CD14-positive monocyte (primary cell): ENCODE data around the gene WWOX. TPM values are rescaled to one million over a fixed set of nuclear protein-coding genes. Genes with fewer than 3 reads are reported as not detected.
A peak's percentile ranks its signal among the peaks of the same experiment; 100 is the strongest.

Source experiments
- DNase-seq, 3 donors: peaks; one replicate each; pipeline ENCODE4 v3.0.0-alpha.2; 2011 to 2022
- H2AFZ ChIP-seq: 2 replicates; pipeline ENCODE4 v1.6.0; 2012; ENCODE audit warnings: mild to moderate bottlenecking, low read depth, low read length, inconsistent platforms; ENCODE audit not compliant: insufficient read depth, poor library complexity, severe bottlenecking
- H3K27ac ChIP-seq, 2 donors: 1 replicate in 1 of 2; 2 replicates in 1 of 2; pipeline ENCODE4 v1.5.1; 2012 to 2013; ENCODE audit warnings: low read length in 2 of 2, control low read depth in 1 of 2, inconsistent platforms in 1 of 2, low read depth in 1 of 2, mild to moderate bottlenecking in 1 of 2
- H3K27me3 ChIP-seq, 2 donors: one replicate each; pipeline versions ENCODE4 v1.6.0 to v1.6.1; 2011 to 2013; ENCODE audit warnings: low read length in 2 of 2; ENCODE audit not compliant: control insufficient read depth in 2 of 2, insufficient read depth in 2 of 2
- H3K36me3 ChIP-seq, 2 donors: replicated peaks in 1 of 2; 1 replicate in 1 of 2; 2 replicates in 1 of 2; pipeline versions ENCODE4 v1.5.1 to v1.6.1; 2012 to 2013; ENCODE audit warnings: low read length in 2 of 2, control low read depth in 1 of 2, inconsistent platforms in 1 of 2, mild to moderate bottlenecking in 1 of 2; ENCODE audit not compliant: insufficient read depth in 2 of 2, control insufficient read depth in 1 of 2
- H3K4me1 ChIP-seq, 2 donors: 1 replicate in 1 of 2; 2 replicates in 1 of 2; pipeline versions ENCODE4 v1.5.1 to v1.6.1; 2012 to 2013; ENCODE audit warnings: low read length in 2 of 2, control low read depth in 1 of 2, inconsistent platforms in 1 of 2, mild to moderate bottlenecking in 1 of 2, moderate library complexity in 1 of 2; ENCODE audit not compliant: insufficient read depth in 2 of 2, control insufficient read depth in 1 of 2
- H3K4me2 ChIP-seq: replicated peaks from 2 replicates; pipeline ENCODE3; 2012; ENCODE audit warnings: low read length, moderate library complexity, mild to moderate bottlenecking; ENCODE audit not compliant: poor library complexity, severe bottlenecking; ENCODE audit errors: extremely low read depth
- H3K4me3 ChIP-seq, 3 experiments: fragments of 200-600 bp in 1 of 3; sonication (generic) in 1 of 3; replicated peaks in 1 of 3; 1 replicate in 2 of 3; 2 replicates in 1 of 3; pipeline ENCODE4 v1.5.1; 2011 to 2013; ENCODE audit warnings: low read length in 3 of 3, mild to moderate bottlenecking in 3 of 3, control low read depth in 2 of 3, low read depth in 2 of 3, inconsistent platforms in 1 of 3, moderate library complexity in 1 of 3
- H3K79me2 ChIP-seq: 2 replicates; pipeline ENCODE4 v1.6.0; 2012; ENCODE audit warnings: mild to moderate bottlenecking, control low read depth, inconsistent platforms, low read length, moderate library complexity; ENCODE audit not compliant: insufficient read depth
- H3K9ac ChIP-seq: 2 replicates; pipeline ENCODE4 v1.6.0; 2017; ENCODE audit warnings: low read length, mild to moderate bottlenecking; ENCODE audit not compliant: insufficient read depth, poor library complexity, severe bottlenecking
- H3K9me3 ChIP-seq, 2 donors: replicated peaks in 1 of 2; 1 replicate in 1 of 2; 2 replicates in 1 of 2; pipeline versions ENCODE4 v1.5.1 to v1.6.1; 2012 to 2013; ENCODE audit warnings: low read length in 2 of 2, control low read depth in 1 of 2; ENCODE audit not compliant: control insufficient read depth in 1 of 2, insufficient read depth in 1 of 2
- H4K20me1 ChIP-seq: 2 replicates; pipeline ENCODE4 v1.6.0; 2012; ENCODE audit warnings: mild to moderate bottlenecking, low read length, control low read depth, moderate library complexity; ENCODE audit not compliant: insufficient read depth
- H3K27ac Mint-ChIP-seq, 7 donors: one replicate each; pipeline ENCODE4 v1.8.0; 2020; ENCODE audit warnings: mild to moderate bottlenecking in 7 of 7, mixed read lengths in 7 of 7, moderate library complexity in 6 of 7, inconsistent platforms in 2 of 7
- H3K27me3 Mint-ChIP-seq, 3 donors: one replicate each; pipeline ENCODE4 v1.8.0; 2021 to 2022; ENCODE audit warnings: low read depth in 3 of 3, mild to moderate bottlenecking in 3 of 3, mixed read lengths in 3 of 3, moderate library complexity in 3 of 3, inconsistent platforms in 1 of 3
- H3K36me3 Mint-ChIP-seq, 2 donors: one replicate each; pipeline ENCODE4 v1.8.0; 2020; ENCODE audit warnings: mixed read lengths in 2 of 2, inconsistent platforms in 1 of 2, mild to moderate bottlenecking in 1 of 2
- H3K4me1 Mint-ChIP-seq: one replicate; pipeline ENCODE4 v1.8.0; 2020; ENCODE audit warnings: mild to moderate bottlenecking, mixed read lengths
- H3K4me3 Mint-ChIP-seq, 2 donors: one replicate each; pipeline ENCODE4 v1.8.0; 2020; ENCODE audit warnings: mild to moderate bottlenecking in 2 of 2, mixed read lengths in 2 of 2, moderate library complexity in 1 of 2
- H3K9me3 Mint-ChIP-seq, 7 donors: one replicate each; pipeline ENCODE4 v1.8.0; 2020 to 2022; ENCODE audit warnings: mixed read lengths in 7 of 7, mild to moderate bottlenecking in 6 of 7, moderate library complexity in 6 of 7, inconsistent platforms in 2 of 7
- WGBS: methylation state at CpG from one replicate; pipeline ENCODE4 v1.1.5; 2013; ENCODE audit warnings: missing lambda C conversion rate; ENCODE audit not compliant: insufficient coverage; 5-methylcytosine and 5-hydroxymethylcytosine counted together
- intact Hi-C, 2 donors: fragments of 100-400 bp; cut with micrococcal nuclease; formaldehyde crosslinking; loops; one replicate each; pipeline versions ENCODE4 v1.15.0 to v1.15.1; 2023
- polyA plus RNA-seq, 3 donors: library from polyadenylated mRNA; depleted of rRNA in 1 of 3; unstranded in 2 of 3; stranded (reverse) in 1 of 3; fragments of 300-500 nt in 2 of 3; fragments of >200 nt in 1 of 3; fragmentation: Illumina TruSeq in 2 of 3; gene quantifications; 1 replicate in 2 of 3; 2 replicates in 1 of 3; pipeline ENCODE4 v1.2.3, GENCODE V29; 2012 to 2021
- TF ChIP-seq, protein P1 (sequence below): fragments of 200-600 bp; IDR thresholded peaks from one replicate; pipeline ENCODE4 v1.8.0; 2022; ENCODE audit warnings: antibody characterized with exemption, mild to moderate bottlenecking

The WWOX gene
- polyA plus RNA-seq, 3 donors: 4.0 to 7.0 (median 6.3) TPM

DNA sequence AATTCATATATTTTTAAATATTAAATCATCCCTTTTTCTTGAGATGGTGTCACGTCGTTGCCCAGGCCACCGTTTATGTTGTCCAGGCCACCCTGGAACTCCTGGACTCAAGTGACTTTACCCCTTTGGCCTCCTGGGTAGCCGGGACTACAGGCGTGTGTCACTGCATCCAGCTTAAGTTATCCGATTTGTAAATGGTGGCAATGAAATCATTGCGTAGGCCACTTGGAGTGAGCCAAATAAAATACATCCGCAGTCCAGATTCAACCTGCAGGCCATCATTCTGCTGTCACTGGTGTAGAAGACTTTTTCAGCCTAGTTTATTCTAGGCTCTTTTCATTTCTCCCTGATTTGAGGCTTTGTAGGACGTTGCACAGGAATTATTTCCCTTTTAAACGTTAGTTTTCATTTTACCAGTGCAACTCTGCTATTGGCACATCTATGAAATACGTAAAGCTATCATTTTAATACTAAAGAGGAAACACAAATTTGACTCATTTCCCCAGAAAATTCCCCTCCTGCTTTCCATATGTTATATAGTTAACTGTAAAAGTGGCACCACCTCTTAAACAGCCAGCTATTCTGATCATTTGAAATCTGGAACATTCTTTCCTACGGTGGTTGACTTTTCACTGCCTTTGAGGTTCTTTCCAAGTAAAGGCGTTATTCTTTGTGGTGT lies 1051.3 kb downstream of the WWOX start:
- Histone ChIP-seq H3K9ac (no peak overlapping the region), H2AFZ (no peak overlapping the region), H3K9me3 (no peaks in the 10 kb centered on the region), H3K4me2 (no peak overlapping the region), H3K36me3 (no peaks in the 10 kb centered on the region), H4K20me1 (no peaks in the 10 kb centered on the region), H3K27ac (peak overlapping the region; percentile 22 to 38), H3K4me1 (peaks cover 19 to 22% of the 10 kb centered on the region in 2 donors), H3K27me3 (no peaks in the 10 kb centered on the region), H3K79me2 (no peaks in the 10 kb centered on the region), H3K4me3 (no peak overlapping the region)
- H3K4me1 Mint-ChIP-seq: peaks cover 24% of the 10 kb centered on the region
- no peak overlapping the region for H3K4me3 Mint-ChIP-seq
- peaks cover 0 to 2% (median 0%) of the 10 kb centered on the region in 3 donors for H3K27me3 Mint-ChIP-seq
- TF ChIP-seq, protein P1, sequence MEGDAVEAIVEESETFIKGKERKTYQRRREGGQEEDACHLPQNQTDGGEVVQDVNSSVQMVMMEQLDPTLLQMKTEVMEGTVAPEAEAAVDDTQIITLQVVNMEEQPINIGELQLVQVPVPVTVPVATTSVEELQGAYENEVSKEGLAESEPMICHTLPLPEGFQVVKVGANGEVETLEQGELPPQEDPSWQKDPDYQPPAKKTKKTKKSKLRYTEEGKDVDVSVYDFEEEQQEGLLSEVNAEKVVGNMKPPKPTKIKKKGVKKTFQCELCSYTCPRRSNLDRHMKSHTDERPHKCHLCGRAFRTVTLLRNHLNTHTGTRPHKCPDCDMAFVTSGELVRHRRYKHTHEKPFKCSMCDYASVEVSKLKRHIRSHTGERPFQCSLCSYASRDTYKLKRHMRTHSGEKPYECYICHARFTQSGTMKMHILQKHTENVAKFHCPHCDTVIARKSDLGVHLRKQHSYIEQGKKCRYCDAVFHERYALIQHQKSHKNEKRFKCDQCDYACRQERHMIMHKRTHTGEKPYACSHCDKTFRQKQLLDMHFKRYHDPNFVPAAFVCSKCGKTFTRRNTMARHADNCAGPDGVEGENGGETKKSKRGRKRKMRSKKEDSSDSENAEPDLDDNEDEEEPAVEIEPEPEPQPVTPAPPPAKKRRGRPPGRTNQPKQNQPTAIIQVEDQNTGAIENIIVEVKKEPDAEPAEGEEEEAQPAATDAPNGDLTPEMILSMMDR: no peak
- WGBS: 96% methylated on average over 6 of the region's 13 CpGs
- peak overlapping the region in 6 of 7 donors; percentile 59 to 93 (median 86) for H3K27ac Mint-ChIP-seq
- DNase-seq: peak; percentile 37 to 81 (median 72)
- intact Hi-C loops: loop anchor here in 1 of 2 donors (10.0 kb wide), 1 partner anchor 56 kb away; no protein-coding TSS in a partner anchor
- peaks cover 0 to 3% of the 10 kb centered on the region in 2 donors for H3K36me3 Mint-ChIP-seq
- H3K9me3 Mint-ChIP-seq: no peaks in the 10 kb centered on the region

DNA sequence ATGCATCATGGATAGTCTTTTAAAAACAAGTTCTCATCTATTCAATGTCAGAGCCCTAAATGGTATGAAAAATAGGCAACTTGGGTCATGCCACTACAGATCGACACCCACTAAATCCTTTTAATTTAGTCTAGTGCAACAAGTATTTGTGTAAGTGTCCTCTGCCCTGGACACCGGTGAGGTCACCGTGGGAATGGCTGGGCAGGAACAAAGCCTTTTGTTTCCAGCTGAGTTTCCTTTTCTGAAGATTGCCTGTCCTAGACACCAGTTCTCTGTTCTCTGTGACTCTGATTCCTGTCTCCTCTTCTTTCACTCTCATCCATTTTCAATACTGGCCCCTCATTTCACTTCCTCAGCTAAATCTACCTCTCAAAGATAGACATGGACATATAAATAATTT lies 1054.6 kb downstream of the WWOX start:
- H2AFZ ChIP-seq: no peak overlapping the region
- H3K4me1 Mint-ChIP-seq: peaks cover 19% of the 10 kb centered on the region

More for the DNA sequence above, 1054.6 kb downstream of the WWOX start:
- TF ChIP-seq, protein P1: no peak
- Histone ChIP-seq H3K9ac (no peak overlapping the region), H4K20me1 (no peaks in the 10 kb centered on the region), H3K9me3 (no peaks in the 10 kb centered on the region), H3K4me3 (no peak overlapping the region), H3K79me2 (no peaks in the 10 kb centered on the region), H3K27me3 (no peaks in the 10 kb centered on the region), H3K27ac (no peak overlapping the region), H3K36me3 (no peaks in the 10 kb centered on the region), H3K4me2 (no peak overlapping the region), H3K4me1 (peaks cover 19 to 22% of the 10 kb centered on the region in 2 donors)
- 80% methylated on average over 1 of the region's 3 CpGs for WGBS
- no peak for DNase-seq
- Mint-ChIP-seq H3K36me3 (peaks cover 0 to 3% of the 10 kb centered on the region in 2 donors), H3K4me3 (no peak overlapping the region), H3K27ac (peak overlapping the region in 2 of 7 donors; percentile 20 to 26), H3K27me3 (peaks cover 0 to 4% (median 2%) of the 10 kb centered on the region in 3 donors), H3K9me3 (no peaks in the 10 kb centered on the region)
- intact Hi-C loops: loop anchor here in 1 of 2 donors (10.0 kb wide), 1 partner anchor 59 kb away; no protein-coding TSS in a partner anchor
